ENCODE results near the gene MMP24OS.

The MMP24OS gene

DNA sequence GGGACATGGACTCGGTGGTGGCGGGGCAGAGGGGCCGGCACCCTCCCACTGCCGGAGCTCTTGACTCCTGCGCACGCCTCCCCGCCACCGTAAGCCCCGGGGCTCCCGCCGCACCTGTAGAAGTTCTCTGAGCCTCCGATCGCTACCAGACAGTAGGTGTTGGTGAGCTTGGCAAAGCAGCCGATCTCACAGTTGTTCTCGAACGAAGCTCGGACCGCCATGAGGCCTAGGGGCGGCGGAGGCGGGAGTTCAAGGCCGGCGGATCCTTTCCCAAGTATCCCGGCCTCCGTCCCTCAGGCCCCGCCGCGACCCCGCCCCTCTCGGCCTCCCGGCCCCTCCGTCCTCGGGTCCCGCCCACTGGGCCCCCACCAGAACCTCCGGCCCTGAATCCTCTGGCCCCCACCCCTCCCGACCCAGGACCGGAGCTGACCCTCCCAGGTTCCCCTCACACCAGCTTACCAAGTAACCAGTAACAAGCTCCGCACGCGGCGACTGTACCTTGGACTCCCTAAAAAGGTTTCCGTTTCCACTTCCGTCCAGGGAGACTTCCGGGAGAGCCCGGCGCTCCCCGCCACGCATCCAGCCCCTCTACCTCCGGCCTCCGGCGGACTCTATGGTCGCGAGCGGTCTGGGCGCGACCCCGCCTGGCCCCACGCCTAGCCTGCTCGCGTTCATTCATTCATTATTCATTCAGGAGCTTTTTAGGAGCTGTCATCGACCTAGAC, 6.5 kb upstream of the MMP24OS start, which contains the start of gene EIF6:
EIF6 (minus strand) TSS at position 506 of the 725 bp plus-strand sequence; CDS start at position 221, 285 bp downstream.
- peak within 1 kb of the TSS; percentile 88 for H3K27ac ChIP-seq
- TF ChIP-seq ZFX (IDR thresholded peaks at IDR 0.05): peak; percentile 88; the same call in 1 of the 2 replicates
- TF ChIP-seq, protein P1, sequence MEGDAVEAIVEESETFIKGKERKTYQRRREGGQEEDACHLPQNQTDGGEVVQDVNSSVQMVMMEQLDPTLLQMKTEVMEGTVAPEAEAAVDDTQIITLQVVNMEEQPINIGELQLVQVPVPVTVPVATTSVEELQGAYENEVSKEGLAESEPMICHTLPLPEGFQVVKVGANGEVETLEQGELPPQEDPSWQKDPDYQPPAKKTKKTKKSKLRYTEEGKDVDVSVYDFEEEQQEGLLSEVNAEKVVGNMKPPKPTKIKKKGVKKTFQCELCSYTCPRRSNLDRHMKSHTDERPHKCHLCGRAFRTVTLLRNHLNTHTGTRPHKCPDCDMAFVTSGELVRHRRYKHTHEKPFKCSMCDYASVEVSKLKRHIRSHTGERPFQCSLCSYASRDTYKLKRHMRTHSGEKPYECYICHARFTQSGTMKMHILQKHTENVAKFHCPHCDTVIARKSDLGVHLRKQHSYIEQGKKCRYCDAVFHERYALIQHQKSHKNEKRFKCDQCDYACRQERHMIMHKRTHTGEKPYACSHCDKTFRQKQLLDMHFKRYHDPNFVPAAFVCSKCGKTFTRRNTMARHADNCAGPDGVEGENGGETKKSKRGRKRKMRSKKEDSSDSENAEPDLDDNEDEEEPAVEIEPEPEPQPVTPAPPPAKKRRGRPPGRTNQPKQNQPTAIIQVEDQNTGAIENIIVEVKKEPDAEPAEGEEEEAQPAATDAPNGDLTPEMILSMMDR (conservative IDR thresholded peaks at IDR 0.05): no peak

DNA sequence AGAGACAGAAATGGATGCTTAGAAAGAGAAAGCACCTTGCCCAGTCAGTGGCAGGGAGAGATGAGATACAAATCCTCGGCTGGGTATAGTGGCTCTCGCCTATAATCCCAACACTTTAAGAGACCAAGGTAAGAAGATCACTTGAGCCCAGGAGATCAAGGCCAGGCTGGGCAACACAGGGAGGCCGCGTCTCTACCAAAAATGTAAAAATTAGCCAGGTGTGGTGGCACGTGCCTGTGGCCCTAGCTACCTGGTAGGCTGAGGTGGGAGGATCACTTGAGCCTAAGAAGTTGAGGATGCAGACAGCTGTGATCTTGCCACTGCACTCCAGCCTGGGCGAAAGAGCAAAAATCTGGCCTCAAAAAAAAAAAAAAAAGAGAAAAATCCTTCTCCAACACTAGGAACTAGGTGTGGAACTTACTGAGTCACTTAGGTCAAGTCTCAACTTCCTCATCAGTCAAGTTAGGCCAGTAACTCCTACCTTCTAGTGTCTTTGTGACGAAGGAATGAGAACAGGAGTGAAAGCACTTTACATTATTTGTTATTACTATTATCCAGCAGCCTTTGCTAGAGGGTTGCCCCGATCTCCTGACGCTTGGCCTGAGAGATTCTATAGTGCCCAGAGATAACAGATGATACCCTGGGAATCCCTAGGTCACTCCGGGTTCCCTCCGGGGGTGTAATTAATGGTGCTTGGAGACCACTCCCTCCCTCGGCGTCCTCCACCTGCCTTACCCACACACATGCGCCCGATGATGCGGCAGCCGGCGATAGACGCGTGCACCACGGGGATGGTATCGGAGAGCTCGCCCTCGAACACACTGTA, 5.7 kb upstream of the MMP24OS start:
- no peak for TF ChIP-seq ZFX (IDR thresholded peaks at IDR 0.05)
- TF ChIP-seq, protein P1 (conservative IDR thresholded peaks at IDR 0.05): no peak
- H3K27ac ChIP-seq: peak overlapping the region; percentile 88

DNA sequence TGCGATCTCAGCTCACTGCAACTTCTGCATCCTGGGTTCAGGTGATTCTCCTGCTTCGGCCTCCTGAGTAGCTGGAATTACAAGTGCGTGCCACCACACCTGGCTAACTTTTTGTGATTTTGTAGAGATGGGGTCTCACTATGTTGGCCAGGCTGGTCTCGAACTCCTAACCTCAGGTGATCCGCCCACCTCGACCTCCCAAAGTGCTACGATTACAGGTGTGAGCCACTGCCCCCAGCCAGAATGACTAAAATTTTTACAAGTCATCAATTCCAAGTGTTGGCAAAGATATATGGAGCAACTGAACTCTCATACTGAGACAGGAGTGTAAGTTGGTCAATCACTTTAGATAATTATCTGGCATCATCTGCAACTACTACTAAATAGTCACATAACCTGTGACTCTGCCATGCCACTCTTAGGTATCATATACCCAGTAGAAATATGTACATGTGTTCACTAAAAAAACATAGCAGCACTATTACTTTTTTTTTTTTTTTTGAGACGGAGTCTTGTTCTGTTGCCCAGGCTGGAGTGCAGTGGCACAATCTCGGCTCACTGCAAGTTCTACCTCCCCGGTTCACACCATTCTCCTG, 3.7 kb upstream of the MMP24OS start:
- TF ChIP-seq, protein P1 (conservative IDR thresholded peaks at IDR 0.05): no peak
- TF ChIP-seq ZFX (IDR thresholded peaks at IDR 0.05): no peak
- H3K27ac ChIP-seq: no peak overlapping the region

DNA sequence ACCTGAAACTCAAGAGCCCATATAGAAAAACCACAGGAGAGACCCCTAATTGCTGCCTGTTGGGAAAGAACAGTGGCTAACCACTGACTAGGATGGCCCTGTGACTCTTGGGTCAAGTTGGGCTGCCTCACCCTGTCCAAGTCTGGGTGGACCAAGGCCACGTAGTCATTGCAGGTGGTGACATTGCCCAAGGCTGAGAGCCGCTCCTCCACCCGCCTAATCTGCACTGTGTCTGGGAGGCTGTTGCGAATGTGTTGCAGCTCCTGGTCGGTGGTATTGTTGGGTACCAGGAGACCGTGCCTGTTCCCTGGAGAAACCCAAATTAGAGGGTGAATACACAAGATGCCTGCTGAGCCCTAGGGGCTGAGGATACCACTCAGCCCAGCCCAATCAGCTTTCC, 2.6 kb upstream of the MMP24OS start:
- H3K27ac ChIP-seq: no peak overlapping the region
- no peak for TF ChIP-seq ZFX (IDR thresholded peaks at IDR 0.05)
- TF ChIP-seq, protein P1 (conservative IDR thresholded peaks at IDR 0.05): no peak

DNA sequence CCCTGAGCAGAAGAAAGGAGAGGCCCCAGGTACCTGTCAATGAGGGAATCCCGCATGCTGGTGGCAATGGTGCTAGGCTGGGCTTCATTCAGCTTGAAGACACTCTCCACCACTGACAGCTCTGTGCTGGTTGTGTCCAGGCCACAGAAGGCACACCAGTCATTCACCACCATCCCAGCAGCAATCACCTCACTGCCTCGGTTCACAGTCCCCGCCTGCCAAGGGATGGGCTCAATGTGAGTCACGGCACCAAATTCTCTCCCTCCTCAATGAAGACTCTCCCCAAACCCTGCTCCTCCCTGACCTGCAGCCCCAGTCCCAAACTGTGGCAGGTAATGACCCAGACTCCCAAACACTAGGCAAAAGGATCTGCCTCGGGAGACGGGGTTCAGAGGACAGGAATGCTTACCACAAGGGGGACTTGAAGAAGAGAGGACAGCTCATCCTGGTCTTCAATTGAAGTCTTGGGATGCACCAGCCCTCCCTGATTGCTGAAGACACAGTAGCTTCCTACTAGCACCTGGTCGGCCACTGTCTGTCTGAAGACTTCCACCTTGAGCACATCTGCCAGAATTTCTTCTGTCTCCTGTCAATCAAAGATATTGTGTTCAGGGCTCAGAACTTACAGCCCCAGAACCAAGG, 1.7 kb upstream of the MMP24OS start:
- no peak for TF ChIP-seq ZFX (IDR thresholded peaks at IDR 0.05)
- TF ChIP-seq, protein P1 (conservative IDR thresholded peaks at IDR 0.05): no peak
- no peak overlapping the region for H3K27ac ChIP-seq

DNA sequence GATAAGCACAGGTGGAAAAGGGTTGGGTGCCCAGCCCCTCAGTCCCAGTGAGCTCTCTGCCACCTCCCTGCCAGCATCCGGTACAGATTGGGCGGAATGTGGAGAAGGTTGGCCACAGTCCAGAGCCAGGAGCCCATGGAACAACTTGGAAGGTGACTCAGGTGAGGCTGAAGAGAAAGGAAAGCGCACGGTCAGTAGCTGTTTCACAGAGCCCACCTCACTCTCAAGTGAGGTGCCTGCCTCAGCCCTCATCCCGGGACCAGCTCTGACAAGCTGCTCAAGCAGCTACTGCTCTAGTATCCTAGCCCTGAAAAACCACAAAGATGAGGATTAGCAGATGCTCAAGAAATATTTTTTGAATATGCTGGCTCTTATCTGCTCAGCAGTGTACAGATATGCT, 1.1 kb upstream of the MMP24OS start:
- no peak overlapping the region; the same call in 1 of the 2 replicates for H3K27ac ChIP-seq
- TF ChIP-seq, protein P1 (conservative IDR thresholded peaks at IDR 0.05): no peak
- no peak for TF ChIP-seq ZFX (IDR thresholded peaks at IDR 0.05)

Measured in C4-2B (cell line).